ENCODE measurements around the gene NR2F1-AS1.

Gene NR2F1-AS1

GRCh38 chr5:93497096-93497495 is 83.9 kb downstream of the NR2F1-AS1 start:
- TF ChIP-seq CTCF (IDR thresholded peaks at IDR 0.05; ENCODE audit: low read depth, low read length) = no peak
- H3K4me3 ChIP-seq (ENCODE audit: low read depth, low read length) = no peak overlapping the region
- DNase-seq (ENCODE audit: low read depth, low spot score) = peak; percentile 71
- in situ Hi-C loops (cut with HindIII; ENCODE audit: low sequenced_read_pairs) = no loop called here

- in situ Hi-C loops (cut with HindIII; ENCODE audit: low sequenced_read_pairs) = no loop called here
- no peak for DNase-seq (ENCODE audit: low read depth, low spot score)
Measured at GRCh38 chr5:93479982-93480509, 101.0 kb downstream of the NR2F1-AS1 start.

GRCh38 chr5:93477816-93478215 is 103.2 kb downstream of the NR2F1-AS1 start:
- in situ Hi-C loops (cut with HindIII; ENCODE audit: low sequenced_read_pairs) = no loop called here
- no peak for TF ChIP-seq CTCF (IDR thresholded peaks at IDR 0.05; ENCODE audit: low read depth, low read length)
- H3K4me3 ChIP-seq (ENCODE audit: low read depth, low read length) = no peak overlapping the region
- no peak for DNase-seq (ENCODE audit: low read depth, low spot score)

More at GRCh38 chr5:93479982-93480509, 101.0 kb downstream of the NR2F1-AS1 start:
- no peak overlapping the region for H3K4me3 ChIP-seq (ENCODE audit: low read depth, low read length)
- no peak for TF ChIP-seq CTCF (IDR thresholded peaks at IDR 0.05; ENCODE audit: low read depth, low read length)

GRCh38 chr5:93476251-93476742 is 104.7 kb downstream of the NR2F1-AS1 start:
- TF ChIP-seq CTCF (IDR thresholded peaks at IDR 0.05; ENCODE audit: low read depth, low read length) = no peak
- no peak overlapping the region for H3K4me3 ChIP-seq (ENCODE audit: low read depth, low read length)
- DNase-seq (ENCODE audit: low read depth, low spot score) = no peak
- in situ Hi-C loops (cut with HindIII; ENCODE audit: low sequenced_read_pairs) = no loop called here

- in situ Hi-C loops (cut with HindIII; ENCODE audit: low sequenced_read_pairs) = no loop called here
- H3K4me3 ChIP-seq (ENCODE audit: low read depth, low read length) = no peak overlapping the region
- no peak for TF ChIP-seq CTCF (IDR thresholded peaks at IDR 0.05; ENCODE audit: low read depth, low read length)
- no peak for DNase-seq (ENCODE audit: low read depth, low spot score)
Measured at GRCh38 chr5:93462916-93463315, 118.1 kb downstream of the NR2F1-AS1 start.

GRCh38 chr5:93461756-93462155 is 119.3 kb downstream of the NR2F1-AS1 start:
- DNase-seq (ENCODE audit: low read depth, low spot score) = peak; percentile 42
- no peak for TF ChIP-seq CTCF (IDR thresholded peaks at IDR 0.05; ENCODE audit: low read depth, low read length)
- in situ Hi-C loops (cut with HindIII; ENCODE audit: low sequenced_read_pairs) = no loop called here
- no peak overlapping the region for H3K4me3 ChIP-seq (ENCODE audit: low read depth, low read length)

All from astrocyte of the spinal cord (primary cell).